ENCODE results near the gene SFMBT1. TPM values are rescaled to one million over a fixed set of nuclear protein-coding genes. Genes with fewer than 3 reads are reported as not detected.

SFMBT1 gene
- total RNA-seq, 6 experiments from 2014 or later: 3.0 to 4.8 (median 3.9) TPM

DNA sequence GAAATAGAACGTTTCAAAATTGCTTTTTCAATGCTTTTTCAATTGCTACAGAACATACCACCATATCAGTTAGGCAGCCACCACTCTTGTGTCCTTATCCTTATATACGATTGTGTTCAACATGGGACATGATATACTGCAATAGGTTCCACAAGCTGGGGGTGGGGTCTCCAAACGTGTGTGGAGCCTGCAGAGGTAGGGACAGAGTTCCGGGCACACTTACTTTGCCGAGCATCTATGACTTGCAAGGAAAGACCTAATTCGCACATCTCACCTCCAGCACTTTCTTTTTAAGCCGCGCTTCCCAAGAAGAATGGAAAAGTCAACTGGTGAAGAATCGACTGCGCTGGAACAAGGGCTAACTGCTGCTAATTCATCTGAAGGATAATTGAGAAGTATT, 39.6 kb upstream of the SFMBT1 start:
- Mint-ChIP-seq H3K27me3 (ENCODE audit: insufficient read depth) (peaks cover 7% of the 10 kb centered on the region; the same call in 1 of the 2 replicates), H3K4me3 (no peak overlapping the region), H3K36me3 (ENCODE audit: low read depth) (no peaks in the 10 kb centered on the region), H3K27ac (no peak overlapping the region), H3K9me3 (no peaks in the 10 kb centered on the region), H3K4me1 (ENCODE audit: low read depth) (peaks cover 14% of the 10 kb centered on the region)
- TF ChIP-seq, protein P1, sequence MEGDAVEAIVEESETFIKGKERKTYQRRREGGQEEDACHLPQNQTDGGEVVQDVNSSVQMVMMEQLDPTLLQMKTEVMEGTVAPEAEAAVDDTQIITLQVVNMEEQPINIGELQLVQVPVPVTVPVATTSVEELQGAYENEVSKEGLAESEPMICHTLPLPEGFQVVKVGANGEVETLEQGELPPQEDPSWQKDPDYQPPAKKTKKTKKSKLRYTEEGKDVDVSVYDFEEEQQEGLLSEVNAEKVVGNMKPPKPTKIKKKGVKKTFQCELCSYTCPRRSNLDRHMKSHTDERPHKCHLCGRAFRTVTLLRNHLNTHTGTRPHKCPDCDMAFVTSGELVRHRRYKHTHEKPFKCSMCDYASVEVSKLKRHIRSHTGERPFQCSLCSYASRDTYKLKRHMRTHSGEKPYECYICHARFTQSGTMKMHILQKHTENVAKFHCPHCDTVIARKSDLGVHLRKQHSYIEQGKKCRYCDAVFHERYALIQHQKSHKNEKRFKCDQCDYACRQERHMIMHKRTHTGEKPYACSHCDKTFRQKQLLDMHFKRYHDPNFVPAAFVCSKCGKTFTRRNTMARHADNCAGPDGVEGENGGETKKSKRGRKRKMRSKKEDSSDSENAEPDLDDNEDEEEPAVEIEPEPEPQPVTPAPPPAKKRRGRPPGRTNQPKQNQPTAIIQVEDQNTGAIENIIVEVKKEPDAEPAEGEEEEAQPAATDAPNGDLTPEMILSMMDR (IDR thresholded peaks at IDR 0.05): no peak
- no peak for DNase-seq

DNA sequence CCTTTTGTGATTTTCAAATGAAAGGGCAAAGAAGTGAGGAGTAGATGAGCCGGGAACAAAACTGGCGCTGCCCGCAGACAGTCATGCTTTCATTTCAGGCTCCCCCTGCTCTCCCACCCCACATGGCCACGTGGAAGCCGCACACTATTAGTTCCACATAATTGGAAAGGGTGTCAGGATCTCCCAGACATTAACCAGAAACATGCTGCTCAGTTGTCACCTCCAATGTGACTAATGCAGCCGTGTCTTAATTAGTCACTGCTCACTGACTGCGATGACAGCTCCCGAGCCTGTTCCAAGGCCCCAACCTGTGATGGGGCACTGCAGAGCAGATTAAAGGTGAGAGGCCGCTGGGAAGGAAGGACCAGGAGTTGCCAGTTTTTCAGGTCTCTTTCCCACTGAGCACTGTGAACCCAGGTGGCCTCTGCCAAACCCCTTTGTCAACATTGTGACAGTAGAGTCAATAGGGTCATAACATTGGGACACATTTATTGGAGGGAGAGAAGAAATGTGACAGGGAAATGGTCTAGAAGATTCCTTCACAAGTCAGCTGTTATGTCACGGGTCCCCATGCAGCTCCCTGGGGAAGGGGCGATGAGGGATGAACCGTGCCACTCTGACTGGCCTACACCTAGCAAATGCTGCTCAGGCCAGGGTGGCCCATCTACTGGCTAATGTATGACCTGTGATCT, 38.6 kb upstream of the SFMBT1 start:
- H3K4me3 Mint-ChIP-seq: 0 out of 2 replicates have a peak overlapping the region, but pooled peaks have one; percentile 32
- no peaks in the 10 kb centered on the region for H3K9me3 Mint-ChIP-seq
- H3K27me3 Mint-ChIP-seq (ENCODE audit: insufficient read depth): peaks cover 7% of the 10 kb centered on the region; the same call in 1 of the 2 replicates
- H3K36me3 Mint-ChIP-seq (ENCODE audit: low read depth): no peaks in the 10 kb centered on the region
- TF ChIP-seq, protein P1 (IDR thresholded peaks at IDR 0.05): no peak
- DNase-seq: no peak
- peaks cover 14% of the 10 kb centered on the region for H3K4me1 Mint-ChIP-seq (ENCODE audit: low read depth)
- H3K27ac Mint-ChIP-seq: peak overlapping the region; percentile 68

DNA sequence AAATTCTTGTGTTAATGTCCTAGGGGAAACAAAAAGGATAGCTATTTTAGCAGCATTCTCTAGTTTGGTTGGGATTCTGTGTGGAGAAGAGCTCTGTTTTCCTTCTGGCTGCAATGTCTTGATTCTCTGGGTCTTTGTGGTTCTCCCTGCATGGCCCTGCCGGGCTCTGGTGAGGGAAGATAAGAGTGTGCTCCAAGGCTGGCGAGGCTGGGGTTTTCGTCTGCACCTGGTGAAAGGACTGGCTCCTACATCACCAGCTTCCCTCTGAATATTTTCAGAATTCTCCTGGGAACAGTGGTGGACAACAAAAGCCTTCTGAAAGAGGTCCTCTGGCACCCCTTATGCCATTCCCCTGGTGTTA, 38.1 kb upstream of the SFMBT1 start:
- Mint-ChIP-seq H3K27me3 (ENCODE audit: insufficient read depth) (peaks cover 7% of the 10 kb centered on the region; the same call in 1 of the 2 replicates), H3K36me3 (ENCODE audit: low read depth) (no peaks in the 10 kb centered on the region), H3K4me1 (ENCODE audit: low read depth) (peaks cover 14% of the 10 kb centered on the region), H3K4me3 (peak overlapping the region; percentile 32), H3K27ac (peak overlapping the region; percentile 68), H3K9me3 (no peaks in the 10 kb centered on the region)
- DNase-seq: no peak
- TF ChIP-seq, protein P1 (IDR thresholded peaks at IDR 0.05): no peak

DNA sequence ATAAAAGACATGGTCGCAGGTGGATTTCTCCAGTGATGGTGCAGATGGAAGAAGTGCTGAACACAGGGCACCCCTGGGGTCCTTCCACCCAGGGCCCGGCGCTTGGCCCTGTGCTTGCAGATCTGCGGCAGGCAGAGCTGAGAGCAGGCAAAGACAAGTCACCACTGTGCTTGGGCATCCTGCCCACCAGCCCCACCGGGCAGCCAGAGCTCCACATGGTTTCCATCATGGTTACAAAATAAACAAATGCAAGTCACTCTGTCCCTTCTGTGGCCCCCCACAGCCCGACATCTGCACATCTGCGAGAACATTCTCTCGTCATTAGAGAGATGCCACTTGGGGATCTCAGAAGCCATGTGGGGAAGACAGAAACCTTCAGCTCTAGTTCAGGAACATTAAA, 37.6 kb upstream of the SFMBT1 start:
- TF ChIP-seq, protein P1 (IDR thresholded peaks at IDR 0.05): no peak
- H3K9me3 Mint-ChIP-seq: no peaks in the 10 kb centered on the region
- peak; percentile 72 for DNase-seq
- H3K4me1 Mint-ChIP-seq (ENCODE audit: low read depth): peaks cover 14% of the 10 kb centered on the region
- peak overlapping the region; percentile 68 for H3K27ac Mint-ChIP-seq
- peak overlapping the region; percentile 32 for H3K4me3 Mint-ChIP-seq
- H3K36me3 Mint-ChIP-seq (ENCODE audit: low read depth): no peaks in the 10 kb centered on the region
- H3K27me3 Mint-ChIP-seq (ENCODE audit: insufficient read depth): peaks cover 7% of the 10 kb centered on the region; the same call in 1 of the 2 replicates

DNA sequence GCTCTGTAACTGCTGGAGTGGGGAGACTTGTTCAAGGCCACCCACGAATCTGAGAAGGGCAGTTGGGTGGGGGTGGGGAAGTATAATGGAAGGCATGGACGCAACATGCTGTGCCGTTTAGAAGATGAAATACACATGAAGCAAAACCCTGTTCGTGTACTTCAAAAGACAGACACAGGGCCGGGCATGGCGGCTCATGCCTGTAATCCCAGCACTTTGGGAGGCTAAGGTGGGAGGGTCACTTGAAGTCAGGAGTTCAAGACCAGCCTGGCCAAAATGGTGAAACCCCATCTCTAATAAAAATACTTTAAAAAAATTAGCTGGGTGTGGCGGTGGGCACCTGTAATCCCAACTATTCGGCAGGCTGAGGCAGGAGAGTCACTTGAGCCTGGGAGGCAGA, 36.9 kb upstream of the SFMBT1 start:
- Mint-ChIP-seq H3K27ac (no peak overlapping the region), H3K27me3 (ENCODE audit: insufficient read depth) (peaks cover 7% of the 10 kb centered on the region; the same call in 1 of the 2 replicates), H3K4me1 (ENCODE audit: low read depth) (peaks cover 14% of the 10 kb centered on the region), H3K9me3 (no peaks in the 10 kb centered on the region), H3K36me3 (ENCODE audit: low read depth) (no peaks in the 10 kb centered on the region), H3K4me3 (no peak overlapping the region)
- TF ChIP-seq, protein P1 (IDR thresholded peaks at IDR 0.05): no peak
- DNase-seq: no peak

Data from HFFc6 (cell line).